Umbilical cord (tissue), 2 donors: ENCODE measurements around the gene FGFBP2. TPM values are rescaled to one million over a fixed set of nuclear protein-coding genes. Genes with fewer than 3 reads are reported as not detected.
"Not testable (repeated sequence)": the region's sequence is repeated elsewhere in the genome, so short reads cannot be mapped to it uniquely, and the experiment has no call there.

Experiments used
- DNase-seq: peaks from one replicate; pipeline ENCODE4 v3.0.0-alpha.2; 2015; ENCODE audit warnings: low spot score
- total RNA-seq: library from RNA; depleted of rRNA; stranded (reverse); fragments of >200 nt; gene quantifications from one replicate; pipeline ENCODE4 v1.2.3, GENCODE V29; 2014; ENCODE audit warnings: low replicate concordance; ENCODE audit not compliant: insufficient read depth

FGFBP2 gene
- total RNA-seq, 1 donor from 2014 or later: 6.3 TPM

DNA sequence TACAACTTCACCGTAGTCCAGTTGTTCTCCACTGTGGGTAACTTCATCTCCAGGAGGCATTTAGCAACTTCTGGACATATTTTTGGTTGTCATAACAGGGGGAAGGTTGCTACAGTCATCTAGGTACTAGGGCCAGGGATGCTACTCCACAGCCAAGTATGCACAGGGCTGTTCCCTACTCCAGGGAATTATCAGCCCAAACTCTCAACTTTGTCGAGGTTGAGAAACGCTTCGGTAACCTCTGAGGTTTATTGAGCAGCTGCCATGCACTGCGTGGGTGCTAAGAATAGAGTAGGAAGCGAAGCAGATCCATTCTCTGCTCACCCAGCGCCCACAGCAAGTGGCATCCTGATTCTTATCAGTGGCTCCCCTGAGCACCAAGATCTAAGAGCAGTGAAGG, 32.7 kb downstream of the FGFBP2 start:
- no peak for DNase-seq

- no peak for DNase-seq
These were observed 33.4 kb downstream of the FGFBP2 start for GRCh38 chr4:15929540-15929939.

DNA sequence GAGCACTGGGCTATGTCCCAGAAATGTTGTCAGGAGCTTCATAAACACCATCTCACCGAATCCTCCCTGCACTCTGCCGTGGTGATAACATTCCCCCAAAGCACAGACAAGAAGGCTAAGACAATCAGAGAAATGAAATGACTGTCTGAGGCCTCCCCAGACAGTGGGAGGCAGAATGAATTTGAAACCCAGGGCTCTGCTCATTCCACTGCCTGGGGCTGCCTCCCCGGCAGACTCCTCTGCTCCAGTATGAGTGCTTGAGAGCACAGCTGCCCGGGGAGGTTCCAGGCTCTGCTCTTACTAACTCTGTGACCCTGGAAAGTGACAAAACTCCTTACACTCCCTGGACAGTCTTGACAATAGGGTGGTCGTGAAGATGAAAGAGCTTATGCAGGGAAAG, 34.1 kb downstream of the FGFBP2 start:
- DNase-seq: no peak

- peak; percentile 50 for DNase-seq
These were observed 36.5 kb downstream of the FGFBP2 start for GRCh38 chr4:15926486-15926885.

DNA sequence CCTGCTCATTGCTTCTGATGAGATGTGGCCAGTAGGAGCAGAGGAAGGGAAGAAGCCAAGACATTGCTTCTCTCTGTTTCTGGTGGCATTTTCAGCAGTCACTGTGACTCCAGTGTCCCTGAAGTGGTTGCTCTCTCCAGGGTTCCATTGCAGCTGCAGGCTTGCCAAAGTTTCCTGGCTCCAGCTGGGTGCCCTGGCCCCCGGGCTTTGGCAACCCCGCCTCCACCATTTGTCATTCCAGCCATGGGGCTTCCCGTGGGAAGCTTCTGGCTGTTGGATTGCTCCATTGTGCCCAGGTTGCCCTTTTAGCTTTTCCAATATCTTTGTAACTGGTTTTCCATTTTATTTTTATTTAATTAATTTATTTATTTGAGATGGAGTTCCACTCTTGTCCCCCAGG, 37.1 kb downstream of the FGFBP2 start:
- no peak for DNase-seq

GRCh38 chr4:15921592-15921932, 41.4 kb downstream of the FGFBP2 start:
- DNase-seq: no peak

GRCh38 chr4:15920723-15921591, 42.0 kb downstream of the FGFBP2 start:
- peak; percentile 88 for DNase-seq

- DNase-seq: peak; percentile 48
These were observed 44.4 kb downstream of the FGFBP2 start for GRCh38 chr4:15918484-15919129.

GRCh38 chr4:15917297-15917696, 45.7 kb downstream of the FGFBP2 start:
- DNase-seq: no peak

- not testable (repeated sequence) for DNase-seq
These were observed 46.6 kb downstream of the FGFBP2 start for GRCh38 chr4:15916358-15916757.

DNA sequence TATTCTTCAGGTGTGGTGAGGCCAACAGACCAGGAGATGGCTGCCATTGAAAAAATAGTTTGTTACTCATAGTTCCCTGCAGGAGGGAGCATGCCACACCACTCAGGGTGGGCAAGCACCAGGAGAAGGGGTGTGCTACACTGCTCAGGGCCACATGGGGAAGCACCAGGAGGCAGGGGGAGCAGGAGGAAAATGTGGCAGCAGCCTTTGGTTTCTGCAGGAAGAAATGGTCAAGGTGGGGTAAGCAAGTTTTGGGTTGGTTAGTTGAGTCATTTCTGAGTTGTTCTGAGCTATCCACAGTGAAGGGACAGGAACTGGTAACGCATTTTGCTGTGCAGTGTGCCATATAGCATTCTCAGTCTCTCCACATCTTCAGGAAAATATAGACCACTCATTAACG, 48.2 kb downstream of the FGFBP2 start:
- DNase-seq: no peak

- DNase-seq: no peak
These were observed 48.7 kb downstream of the FGFBP2 start for GRCh38 chr4:15914291-15914690.

GRCh38 chr4:15913631-15913970, 49.4 kb downstream of the FGFBP2 start:
- DNase-seq: peak; percentile 51

DNA sequence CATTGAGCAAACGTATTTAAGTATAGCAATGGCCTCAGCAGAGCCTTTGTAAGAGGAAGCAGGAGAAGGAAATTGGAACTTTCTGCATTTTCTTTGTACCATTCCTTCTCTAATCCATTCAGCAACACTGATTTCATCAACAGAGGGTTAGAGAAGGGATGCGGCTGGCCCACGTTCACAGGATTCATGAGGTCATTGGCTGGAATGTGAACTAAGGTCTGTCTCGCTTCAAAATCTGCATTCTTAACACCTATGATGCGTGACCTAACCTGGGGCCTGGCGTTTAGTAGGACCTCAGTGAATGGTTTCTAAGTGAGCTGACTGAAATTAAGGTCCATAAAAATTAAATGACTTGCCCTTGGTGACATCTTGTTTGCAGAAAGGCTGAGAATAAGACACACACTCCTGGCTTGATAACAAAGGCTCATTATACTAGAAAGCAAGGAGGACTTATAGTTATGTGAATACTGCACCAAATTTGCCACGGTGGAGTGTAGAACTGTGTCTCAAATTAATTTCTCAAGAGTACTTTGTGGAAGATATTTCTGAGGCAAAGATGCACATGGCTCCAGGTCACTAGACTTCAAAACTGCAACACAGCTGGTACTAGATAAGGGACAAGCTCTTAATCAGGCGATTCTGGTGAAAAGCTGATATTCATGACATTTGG, 49.9 kb downstream of the FGFBP2 start:
- peak; percentile 28 for DNase-seq

DNA sequence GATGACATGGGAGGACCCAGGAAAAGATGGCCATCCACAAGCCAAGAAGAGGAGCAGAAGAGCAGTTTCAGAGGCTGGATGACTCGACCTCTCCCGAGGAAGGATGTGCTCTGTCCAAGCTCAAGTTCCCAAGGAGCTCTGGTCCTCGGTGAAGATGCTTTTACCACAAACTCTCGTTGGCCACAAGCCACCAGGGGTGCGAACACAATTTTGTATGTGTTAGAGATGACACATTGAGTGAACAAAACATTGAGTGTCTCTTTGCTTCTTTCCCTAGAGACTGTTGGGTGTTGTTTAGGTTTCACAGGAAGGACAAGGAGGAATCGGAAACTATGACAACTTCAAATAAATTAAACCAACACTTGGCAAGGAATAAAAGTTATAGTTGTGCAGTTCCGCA, 50.7 kb downstream of the FGFBP2 start:
- DNase-seq: peak; percentile 14

Other genes starting within 250 kb of the FGFBP2 start
- gene CD38, start 184.8 kb downstream of the FGFBP2 start, total RNA-seq: 9.6 TPM
- 10.6 TPM for gene FGFBP1, start 24.4 kb downstream of the FGFBP2 start, total RNA-seq
- 4.1 TPM for gene PROM1, start 120.8 kb upstream of the FGFBP2 start, total RNA-seq